Activated naive CD8-positive, alpha-beta T cell treated with anti-CD3 and anti-CD28 coated beads, Interleukin-2, amount 50 U/mL, for 24 hours (primary cell): Measurements from ENCODE around the gene GDPD4.
A peak's percentile ranks its signal among the peaks of the same experiment; 100 is the strongest.
"Not testable (repeated sequence)": the region's sequence is repeated elsewhere in the genome, so short reads cannot be mapped to it uniquely, and the experiment has no call there.

Source experiments
- ATAC-seq: fragments of 150-1000 bp; cut with Tn5 transposase; one replicate; pipeline ENCODE4 v1.10.0; 2021
- DNase-seq: peaks from one replicate; pipeline ENCODE4 v3.0.0; 2021
- H3K27ac Mint-ChIP-seq: one replicate; pipeline ENCODE4 v1.8.0; 2021; ENCODE audit warnings: mild to moderate bottlenecking, mixed read lengths
- H3K27me3 Mint-ChIP-seq: one replicate; pipeline ENCODE4 v1.8.0; 2021; ENCODE audit warnings: mixed read lengths
- H3K36me3 Mint-ChIP-seq: one replicate; pipeline ENCODE4 v1.8.0; 2021; ENCODE audit warnings: low read depth, mixed read lengths
- H3K4me1 Mint-ChIP-seq: one replicate; pipeline ENCODE4 v1.8.0; 2021; ENCODE audit warnings: mixed read lengths
- H3K4me3 Mint-ChIP-seq: one replicate; pipeline ENCODE4 v1.8.0; 2021; ENCODE audit warnings: mild to moderate bottlenecking, moderate library complexity, mixed read lengths
- H3K9me3 Mint-ChIP-seq: one replicate; pipeline ENCODE4 v1.8.0; 2021; ENCODE audit warnings: mixed read lengths

Gene GDPD4

GRCh38 chr11:77311701-77312100 lies 10.2 kb upstream of the GDPD4 start:
- Mint-ChIP-seq H3K27ac (no peak overlapping the region), H3K9me3 (no peaks in the 10 kb centered on the region), H3K36me3 (peaks cover 1% of the 10 kb centered on the region), H3K4me1 (peaks cover 14% of the 10 kb centered on the region), H3K27me3 (no peaks in the 10 kb centered on the region), H3K4me3 (no peak overlapping the region)
- DNase-seq, result no peak
- no peak for ATAC-seq

- Mint-ChIP-seq H3K36me3 (peaks cover 1% of the 10 kb centered on the region), H3K4me1 (peaks cover 14% of the 10 kb centered on the region), H3K27ac (no peak overlapping the region), H3K4me3 (no peak overlapping the region), H3K9me3 (no peaks in the 10 kb centered on the region), H3K27me3 (no peaks in the 10 kb centered on the region)
- no peak for ATAC-seq
- DNase-seq, result no peak
These were observed 9.2 kb upstream of the GDPD4 start for GRCh38 chr11:77310721-77311120.

- DNase-seq, result no peak
- Mint-ChIP-seq H3K4me3 (no peak overlapping the region), H3K36me3 (peaks cover 1% of the 10 kb centered on the region), H3K27ac (peak overlapping the region; percentile 53), H3K9me3 (no peaks in the 10 kb centered on the region), H3K4me1 (peaks cover 14% of the 10 kb centered on the region), H3K27me3 (no peaks in the 10 kb centered on the region)
- no peak for ATAC-seq
These were observed 8.1 kb upstream of the GDPD4 start for GRCh38 chr11:77309401-77310085.

DNA sequence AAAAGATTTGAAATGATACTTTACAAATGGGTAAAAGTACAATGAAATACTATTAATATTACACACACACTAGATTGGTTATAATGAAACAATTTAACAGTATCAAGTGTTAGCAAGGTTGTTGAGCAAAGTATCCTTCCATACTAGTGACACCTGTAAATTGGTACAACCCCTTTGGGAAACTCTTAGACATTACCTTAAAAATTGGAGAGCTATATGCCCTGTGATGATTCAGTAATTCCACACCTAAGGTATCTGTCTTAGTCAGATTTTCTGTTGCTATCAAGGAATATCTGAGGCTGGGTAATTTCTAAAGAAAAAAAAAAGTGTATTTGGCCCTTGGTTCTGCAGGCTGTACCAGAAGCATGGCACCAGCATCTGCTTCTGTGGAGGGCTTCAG lies 7.4 kb upstream of the GDPD4 start:
- Mint-ChIP-seq H3K9me3 (no peaks in the 10 kb centered on the region), H3K27ac (peak overlapping the region; percentile 53), H3K4me1 (peaks cover 14% of the 10 kb centered on the region), H3K27me3 (no peaks in the 10 kb centered on the region), H3K4me3 (no peak overlapping the region), H3K36me3 (peaks cover 1% of the 10 kb centered on the region)
- DNase-seq (no peak), ATAC-seq (peak; percentile 81)

- ATAC-seq, result no peak
- no peak for DNase-seq
- no peak overlapping the region for H3K4me3 Mint-ChIP-seq
- H3K27me3 Mint-ChIP-seq, result no peaks in the 10 kb centered on the region
- peaks cover 3% of the 10 kb centered on the region for H3K4me1 Mint-ChIP-seq
- no peaks in the 10 kb centered on the region for H3K36me3 Mint-ChIP-seq
- H3K9me3 Mint-ChIP-seq, result no peaks in the 10 kb centered on the region
- no peak overlapping the region for H3K27ac Mint-ChIP-seq
These were observed 1.8 kb upstream of the GDPD4 start for GRCh38 chr11:77303328-77303727.

GRCh38 chr11:77302752-77303151 lies 1.3 kb upstream of the GDPD4 start:
- H3K4me3 Mint-ChIP-seq, result no peak overlapping the region
- ATAC-seq, result no peak

GRCh38 chr11:77300695-77301094 lies 791 bp downstream of the GDPD4 start:
- no peaks in the 10 kb centered on the region for H3K36me3 Mint-ChIP-seq
- no peak overlapping the region for H3K4me3 Mint-ChIP-seq
- ATAC-seq (no peak), DNase-seq (no peak)
- no peaks in the 10 kb centered on the region for H3K27me3 Mint-ChIP-seq
- no peaks in the 10 kb centered on the region for H3K9me3 Mint-ChIP-seq
- H3K4me1 Mint-ChIP-seq, result no peaks in the 10 kb centered on the region
- no peak overlapping the region for H3K27ac Mint-ChIP-seq

More at GRCh38 chr11:77302752-77303151, 1.3 kb upstream of the GDPD4 start:
- Mint-ChIP-seq H3K4me1 (no peaks in the 10 kb centered on the region), H3K27ac (no peak overlapping the region), H3K9me3 (no peaks in the 10 kb centered on the region), H3K36me3 (no peaks in the 10 kb centered on the region), H3K27me3 (no peaks in the 10 kb centered on the region)
- no peak for DNase-seq

GRCh38 chr11:77300028-77300427 lies 1.5 kb downstream of the GDPD4 start:
- not testable (repeated sequence) for DNase-seq, H3K36me3 Mint-ChIP-seq, H3K9me3 Mint-ChIP-seq, H3K4me1 Mint-ChIP-seq, H3K27me3 Mint-ChIP-seq, H3K27ac Mint-ChIP-seq, ATAC-seq, H3K4me3 Mint-ChIP-seq

DNA sequence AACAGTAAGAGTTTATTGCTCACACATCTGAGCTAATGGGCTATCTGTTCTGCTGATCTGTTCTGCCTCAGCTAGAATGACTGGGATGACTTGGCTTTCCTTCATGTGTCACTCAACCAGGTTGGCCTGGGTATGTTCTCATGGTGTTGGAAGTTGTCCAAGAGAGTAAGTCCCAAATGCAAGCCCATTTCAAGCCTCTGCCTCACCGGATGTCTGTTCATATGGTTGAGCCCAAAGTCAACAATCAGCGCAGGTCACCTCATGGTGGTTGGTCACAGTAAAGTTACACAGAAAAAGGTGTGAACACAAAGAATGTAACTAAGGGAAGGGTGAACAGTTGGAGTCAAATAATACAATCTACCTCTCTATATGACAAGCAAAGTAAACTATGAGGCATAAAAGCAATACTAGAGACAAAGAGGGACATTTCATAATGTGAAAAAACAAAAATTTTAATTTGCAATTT lies 1.9 kb downstream of the GDPD4 start:
- H3K27me3 Mint-ChIP-seq, result peaks cover 1% of the 10 kb centered on the region
- H3K4me3 Mint-ChIP-seq, result no peak overlapping the region
- H3K36me3 Mint-ChIP-seq, result no peaks in the 10 kb centered on the region
- ATAC-seq (no peak), DNase-seq (no peak)
- no peak overlapping the region for H3K27ac Mint-ChIP-seq
- no peaks in the 10 kb centered on the region for H3K4me1 Mint-ChIP-seq
- H3K9me3 Mint-ChIP-seq, result no peaks in the 10 kb centered on the region

- Mint-ChIP-seq H3K9me3 (no peaks in the 10 kb centered on the region), H3K27ac (no peak overlapping the region), H3K27me3 (peaks cover 7% of the 10 kb centered on the region), H3K4me1 (no peaks in the 10 kb centered on the region), H3K36me3 (no peaks in the 10 kb centered on the region), H3K4me3 (no peak overlapping the region)
- DNase-seq (no peak), ATAC-seq (no peak)
These were observed 7.4 kb downstream of the GDPD4 start for GRCh38 chr11:77294040-77294439.

- Mint-ChIP-seq H3K27me3 (peaks cover 17% of the 10 kb centered on the region), H3K9me3 (no peaks in the 10 kb centered on the region), H3K36me3 (no peaks in the 10 kb centered on the region), H3K4me1 (no peaks in the 10 kb centered on the region), H3K4me3 (no peak overlapping the region), H3K27ac (no peak overlapping the region)
- ATAC-seq, result no peak
- DNase-seq, result no peak
These were observed 11.7 kb downstream of the GDPD4 start for GRCh38 chr11:77289737-77290136.

DNA sequence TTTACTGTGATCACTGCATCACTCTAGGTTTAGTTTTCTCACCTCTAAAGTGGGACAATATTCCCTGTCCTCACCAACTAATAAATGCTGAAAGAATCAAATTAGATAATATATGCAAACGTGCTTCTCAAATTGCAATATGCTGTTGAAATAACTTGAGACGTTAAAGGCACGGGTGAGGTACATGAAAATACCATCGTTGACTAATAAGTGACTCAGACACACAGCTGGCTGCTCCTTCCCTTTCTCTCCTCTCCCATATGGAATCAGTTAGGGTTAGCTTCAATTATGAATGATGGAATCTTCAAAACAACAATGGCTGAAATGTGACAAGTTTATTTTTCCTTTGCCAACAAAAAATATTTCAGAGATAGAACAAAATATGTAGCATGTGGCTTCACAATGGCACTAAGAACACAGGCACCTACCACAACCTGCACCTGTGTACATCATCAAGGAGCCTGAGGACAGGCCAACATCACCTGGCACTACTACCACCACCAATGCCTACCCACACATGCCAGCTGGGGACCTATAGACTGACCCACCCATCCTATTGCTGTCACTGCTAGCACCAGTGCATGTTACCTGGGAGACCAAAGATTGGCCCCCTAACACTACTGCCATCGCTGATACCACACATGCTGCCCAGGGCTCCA lies 13.7 kb downstream of the GDPD4 start:
- H3K4me1 Mint-ChIP-seq, result no peaks in the 10 kb centered on the region
- ATAC-seq (no peak), DNase-seq (no peak)
- H3K27me3 Mint-ChIP-seq, result peaks cover 16% of the 10 kb centered on the region
- H3K36me3 Mint-ChIP-seq, result no peaks in the 10 kb centered on the region
- no peak overlapping the region for H3K4me3 Mint-ChIP-seq
- no peaks in the 10 kb centered on the region for H3K9me3 Mint-ChIP-seq
- no peak overlapping the region for H3K27ac Mint-ChIP-seq

GRCh38 chr11:77287136-77287535 lies 14.3 kb downstream of the GDPD4 start:
- Mint-ChIP-seq H3K36me3 (no peaks in the 10 kb centered on the region), H3K27ac (no peak overlapping the region), H3K4me1 (no peaks in the 10 kb centered on the region), H3K4me3 (no peak overlapping the region), H3K9me3 (no peaks in the 10 kb centered on the region), H3K27me3 (peaks cover 19% of the 10 kb centered on the region)
- DNase-seq, result no peak
- no peak for ATAC-seq

DNA sequence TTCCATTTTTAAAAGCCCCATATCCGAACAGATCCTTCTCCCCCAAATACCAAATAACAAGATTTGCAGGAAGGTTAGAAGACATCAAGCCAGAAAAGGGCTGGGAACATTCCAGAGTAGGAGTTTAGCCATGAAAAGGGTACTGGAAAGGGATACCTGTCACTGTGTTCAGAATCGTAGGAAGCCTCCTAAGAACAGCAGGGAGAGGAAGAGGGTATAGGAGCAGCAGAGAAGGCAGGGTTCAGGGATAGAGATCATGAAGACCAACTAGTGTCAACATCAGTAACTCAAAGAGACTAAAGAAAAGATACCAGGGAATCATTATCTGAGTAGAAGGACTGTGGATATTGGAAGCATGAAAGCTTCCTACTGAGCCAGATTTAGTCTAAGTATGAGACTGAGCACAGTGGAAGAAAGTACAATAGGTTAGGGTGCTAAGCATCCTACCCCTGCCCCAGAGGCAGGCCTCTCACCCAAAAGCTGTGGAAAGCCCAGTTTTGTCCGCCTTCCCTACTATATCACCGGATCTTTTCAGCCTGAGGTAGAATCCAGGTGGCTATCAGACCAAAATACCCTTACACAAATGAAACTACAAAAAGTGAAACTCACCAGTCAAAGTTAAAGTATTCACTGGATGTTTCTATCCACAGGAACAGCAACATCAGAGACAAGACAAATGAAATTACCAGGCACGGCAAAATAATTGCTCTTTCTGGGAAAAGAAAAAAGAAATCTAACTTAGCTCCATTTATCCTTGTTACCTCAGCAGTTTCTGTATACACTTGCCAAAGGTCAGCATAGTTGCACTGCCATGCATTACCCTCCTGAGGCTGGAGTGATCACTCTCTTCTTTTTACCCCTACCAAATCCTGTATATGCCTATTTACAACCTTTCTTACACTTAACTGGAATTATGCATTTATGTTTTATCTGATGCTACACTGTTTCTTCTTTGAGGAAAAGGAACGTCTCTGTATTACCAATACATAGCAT lies 16.7 kb downstream of the GDPD4 start:
- Mint-ChIP-seq H3K27me3 (peaks cover 16% of the 10 kb centered on the region), H3K4me1 (no peaks in the 10 kb centered on the region), H3K4me3 (no peak overlapping the region), H3K9me3 (no peaks in the 10 kb centered on the region), H3K36me3 (no peaks in the 10 kb centered on the region), H3K27ac (no peak overlapping the region)
- ATAC-seq (no peak), DNase-seq (no peak)
